Measurements from ENCODE around the gene SERP2.

The SERP2 gene

GRCh38 chr13:44416744-44417143, 43.1 kb downstream of the SERP2 start:
- no peak overlapping the region for H3K27ac ChIP-seq (ENCODE audit: low read length)
- H3K9me3 ChIP-seq (ENCODE audit: insufficient read depth, low read length) = no peaks in the 10 kb centered on the region
- no peak overlapping the region for H3K9ac ChIP-seq (ENCODE audit: low read length)
- no peak overlapping the region for H3K4me3 ChIP-seq (ENCODE audit: low read length)
- H3K79me2 ChIP-seq (ENCODE audit: low read length) = no peaks in the 10 kb centered on the region
- no peaks in the 10 kb centered on the region for H4K20me1 ChIP-seq (ENCODE audit: insufficient read depth, low read length)
- peaks cover 6% of the 10 kb centered on the region for H3K4me1 ChIP-seq (ENCODE audit: low read length)
- TF ChIP-seq CTCF (IDR thresholded peaks at IDR 0.05; ENCODE audit: low read depth, low read length) (no peak), EZH2phosphoT487 (IDR thresholded peaks at IDR 0.05; ENCODE audit: low read depth) (no peak)
- no peaks in the 10 kb centered on the region for H3K36me3 ChIP-seq (replicated peaks; ENCODE audit: low read depth, low read length)
- no peak overlapping the region for H2AFZ ChIP-seq (ENCODE audit: low read depth, low read length)
- H3K27me3 ChIP-seq (ENCODE audit: low read depth, low read length) = peaks cover 15% of the 10 kb centered on the region
- no peak overlapping the region for H3K4me2 ChIP-seq (ENCODE audit: low read length)

- no peak overlapping the region for H2AFZ ChIP-seq (ENCODE audit: low read depth, low read length)
- H3K4me2 ChIP-seq (ENCODE audit: low read length) = peak overlapping the region; percentile 0; the same call in 1 of the 2 replicates
- no peaks in the 10 kb centered on the region for H3K9me3 ChIP-seq (ENCODE audit: insufficient read depth, low read length)
- no peak for TF ChIP-seq CTCF (IDR thresholded peaks at IDR 0.05; ENCODE audit: low read depth, low read length)
- TF ChIP-seq EZH2phosphoT487 (IDR thresholded peaks at IDR 0.05; ENCODE audit: low read depth) = no peak
- no peak overlapping the region for H3K4me3 ChIP-seq (ENCODE audit: low read length)
- H3K27me3 ChIP-seq (ENCODE audit: low read depth, low read length) = peaks cover 17% of the 10 kb centered on the region
- no peaks in the 10 kb centered on the region for H3K79me2 ChIP-seq (ENCODE audit: low read length)
- no peaks in the 10 kb centered on the region for H4K20me1 ChIP-seq (ENCODE audit: insufficient read depth, low read length)
- H3K9ac ChIP-seq (ENCODE audit: low read length) = no peak overlapping the region
- H3K27ac ChIP-seq (ENCODE audit: low read length) = no peak overlapping the region
- no peaks in the 10 kb centered on the region for H3K36me3 ChIP-seq (replicated peaks; ENCODE audit: low read depth, low read length)
- H3K4me1 ChIP-seq (ENCODE audit: low read length) = peaks cover 6% of the 10 kb centered on the region
These were observed 43.8 kb downstream of the SERP2 start for GRCh38 chr13:44417446-44417845.

- no peaks in the 10 kb centered on the region for H3K79me2 ChIP-seq (ENCODE audit: low read length)
- H3K9me3 ChIP-seq (ENCODE audit: insufficient read depth, low read length) = no peaks in the 10 kb centered on the region
- TF ChIP-seq EZH2phosphoT487 (IDR thresholded peaks at IDR 0.05; ENCODE audit: low read depth) (no peak), CTCF (IDR thresholded peaks at IDR 0.05; ENCODE audit: low read depth, low read length) (no peak)
- H3K36me3 ChIP-seq (replicated peaks; ENCODE audit: low read depth, low read length) = no peaks in the 10 kb centered on the region
- no peak overlapping the region for H3K9ac ChIP-seq (ENCODE audit: low read length)
- peaks cover 17% of the 10 kb centered on the region for H3K27me3 ChIP-seq (ENCODE audit: low read depth, low read length)
- H3K4me1 ChIP-seq (ENCODE audit: low read length) = peaks cover 6% of the 10 kb centered on the region
- no peak overlapping the region for H3K4me3 ChIP-seq (ENCODE audit: low read length)
- peak overlapping the region; percentile 0; the same call in 1 of the 2 replicates for H3K4me2 ChIP-seq (ENCODE audit: low read length)
- H2AFZ ChIP-seq (ENCODE audit: low read depth, low read length) = no peak overlapping the region
- no peaks in the 10 kb centered on the region for H4K20me1 ChIP-seq (ENCODE audit: insufficient read depth, low read length)
- no peak overlapping the region for H3K27ac ChIP-seq (ENCODE audit: low read length)
These were observed 44.3 kb downstream of the SERP2 start for GRCh38 chr13:44417876-44418275.

GRCh38 chr13:44420376-44421220, 47.0 kb downstream of the SERP2 start:
- Histone ChIP-seq H2AFZ (ENCODE audit: low read depth, low read length) (no peak overlapping the region), H3K4me1 (ENCODE audit: low read length) (peaks cover 6% of the 10 kb centered on the region), H3K9me3 (ENCODE audit: insufficient read depth, low read length) (no peaks in the 10 kb centered on the region), H3K36me3 (replicated peaks; ENCODE audit: low read depth, low read length) (no peaks in the 10 kb centered on the region), H3K27ac (ENCODE audit: low read length) (no peak overlapping the region), H3K27me3 (ENCODE audit: low read depth, low read length) (peaks cover 20% of the 10 kb centered on the region), H4K20me1 (ENCODE audit: insufficient read depth, low read length) (no peaks in the 10 kb centered on the region), H3K79me2 (ENCODE audit: low read length) (no peaks in the 10 kb centered on the region), H3K4me2 (ENCODE audit: low read length) (no peak overlapping the region), H3K9ac (ENCODE audit: low read length) (no peak overlapping the region), H3K4me3 (ENCODE audit: low read length) (no peak overlapping the region)
- TF ChIP-seq CTCF (IDR thresholded peaks at IDR 0.05; ENCODE audit: low read depth, low read length) (no peak), EZH2phosphoT487 (IDR thresholded peaks at IDR 0.05; ENCODE audit: low read depth) (no peak)
